ENCODE results near the gene CLMN. TPM values are rescaled to one million over a fixed set of nuclear protein-coding genes. Genes with fewer than 3 reads are reported as not detected.
A peak's percentile ranks its signal among the peaks of the same experiment; 100 is the strongest.

CLMN gene
- total and polyA plus RNA-seq, 2 experiments from 2014 or later: 15.7 to 40.0 TPM

DNA sequence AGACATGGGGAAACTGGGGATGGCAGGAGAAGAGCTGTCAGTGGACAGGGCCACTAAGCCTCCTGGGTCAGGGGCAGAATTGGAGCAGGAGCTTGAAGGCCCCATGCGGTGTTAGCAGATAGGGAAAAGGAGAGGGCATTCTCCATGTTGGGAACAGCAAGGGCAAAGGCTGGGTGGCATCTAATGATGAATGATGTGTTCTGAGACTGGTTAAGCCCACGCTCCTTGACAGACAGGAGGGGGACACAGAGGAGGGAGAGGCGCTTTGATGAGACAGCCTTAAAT lies 63.0 kb downstream of the CLMN start:
- Histone ChIP-seq H3K36me3 (replicated peaks; ENCODE audit: insufficient read depth, low read depth) (no peaks in the 10 kb centered on the region), H3K9me2 (replicated peaks; ENCODE audit: insufficient read depth) (no peaks in the 10 kb centered on the region), H2AFZ (no peak overlapping the region), H3K79me2 (no peaks in the 10 kb centered on the region), H3K4me1 (ENCODE audit: insufficient read depth) (peaks cover 4% of the 10 kb centered on the region), H4K20me1 (ENCODE audit: insufficient read depth, poor library complexity, severe bottlenecking) (no peaks in the 10 kb centered on the region), H3K9me3 (ENCODE audit: low read depth) (no peaks in the 10 kb centered on the region), H3K4me2 (no peak overlapping the region), H3K27ac (no peak overlapping the region), H3K27me3 (no peaks in the 10 kb centered on the region), H3K4me3 (no peak overlapping the region)
- 96% methylated on average over 3 of the region's 3 CpGs for WGBS (ENCODE audit: low lambda C conversion rate, missing lambda C conversion rate)
- TF ChIP-seq, protein P1, sequence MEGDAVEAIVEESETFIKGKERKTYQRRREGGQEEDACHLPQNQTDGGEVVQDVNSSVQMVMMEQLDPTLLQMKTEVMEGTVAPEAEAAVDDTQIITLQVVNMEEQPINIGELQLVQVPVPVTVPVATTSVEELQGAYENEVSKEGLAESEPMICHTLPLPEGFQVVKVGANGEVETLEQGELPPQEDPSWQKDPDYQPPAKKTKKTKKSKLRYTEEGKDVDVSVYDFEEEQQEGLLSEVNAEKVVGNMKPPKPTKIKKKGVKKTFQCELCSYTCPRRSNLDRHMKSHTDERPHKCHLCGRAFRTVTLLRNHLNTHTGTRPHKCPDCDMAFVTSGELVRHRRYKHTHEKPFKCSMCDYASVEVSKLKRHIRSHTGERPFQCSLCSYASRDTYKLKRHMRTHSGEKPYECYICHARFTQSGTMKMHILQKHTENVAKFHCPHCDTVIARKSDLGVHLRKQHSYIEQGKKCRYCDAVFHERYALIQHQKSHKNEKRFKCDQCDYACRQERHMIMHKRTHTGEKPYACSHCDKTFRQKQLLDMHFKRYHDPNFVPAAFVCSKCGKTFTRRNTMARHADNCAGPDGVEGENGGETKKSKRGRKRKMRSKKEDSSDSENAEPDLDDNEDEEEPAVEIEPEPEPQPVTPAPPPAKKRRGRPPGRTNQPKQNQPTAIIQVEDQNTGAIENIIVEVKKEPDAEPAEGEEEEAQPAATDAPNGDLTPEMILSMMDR (IDR thresholded peaks at IDR 0.05; ENCODE audit: poor library complexity): no peak
- TF ChIP-seq EZH2phosphoT487 (IDR thresholded peaks at IDR 0.05; ENCODE audit: low read depth, severe bottlenecking, unreplicated experiment) (no peak), EZH2 (IDR thresholded peaks at IDR 0.05; ENCODE audit: borderline replicate concordance) (no peak)
- DNase-seq (ENCODE audit: low spot score): no peak

DNA sequence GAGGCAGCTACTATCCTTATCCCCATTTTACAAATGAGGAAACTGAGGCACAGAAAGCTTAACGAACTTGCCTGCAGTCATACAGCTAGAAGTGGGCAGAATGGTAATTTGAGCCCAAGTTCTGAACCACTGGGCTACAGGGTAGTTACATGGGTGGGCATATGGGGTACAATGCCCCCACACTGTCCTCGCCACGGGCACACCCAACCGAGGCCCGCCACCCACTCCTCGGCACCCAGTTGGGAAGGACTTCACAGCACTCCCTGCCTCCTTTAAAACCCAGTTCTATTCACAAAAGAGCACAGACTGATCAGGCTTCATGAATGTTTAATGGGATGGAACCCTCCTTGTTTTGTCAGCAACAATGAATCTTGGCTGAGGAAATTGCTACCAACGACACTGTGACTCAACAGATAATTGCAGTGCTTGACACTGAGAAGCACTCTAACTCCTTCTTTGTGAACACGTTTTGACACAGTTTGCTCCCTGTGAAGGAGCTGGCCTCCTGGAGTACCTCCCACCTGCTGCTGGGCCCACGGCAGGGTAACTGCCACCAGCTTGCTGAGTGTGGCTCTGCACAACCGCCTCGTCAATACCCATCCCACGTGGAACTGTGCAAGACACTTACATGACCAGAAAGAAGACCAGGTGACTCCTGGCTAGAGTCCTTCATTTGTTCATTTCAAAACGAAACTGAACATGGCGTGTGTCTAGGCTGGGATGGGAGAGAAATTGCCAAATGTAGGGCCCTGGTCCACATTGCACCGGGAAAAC lies 63.5 kb downstream of the CLMN start:
- no peak for DNase-seq (ENCODE audit: low spot score)

DNA sequence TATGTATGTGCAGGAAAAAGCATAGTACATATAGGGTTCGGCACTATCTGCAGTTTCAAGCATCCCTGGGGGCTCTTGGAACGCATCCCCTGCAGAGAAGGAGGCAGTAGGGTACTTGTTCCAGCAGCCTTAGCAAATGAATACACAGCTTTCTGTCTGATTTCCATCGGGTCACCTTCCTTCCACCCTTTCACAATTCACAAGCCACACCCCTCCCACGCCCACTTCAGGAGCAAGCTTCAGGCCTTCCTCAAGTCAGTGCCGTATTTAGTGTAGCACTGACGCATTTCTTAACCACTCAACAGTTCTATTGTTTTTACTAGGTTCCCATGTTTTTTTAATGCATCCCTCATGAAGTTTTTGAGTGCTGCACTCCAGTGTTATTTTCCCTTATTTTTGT lies 64.2 kb downstream of the CLMN start:
- H2AFZ ChIP-seq: no peak overlapping the region
- H4K20me1 ChIP-seq (ENCODE audit: insufficient read depth, poor library complexity, severe bottlenecking): no peaks in the 10 kb centered on the region
- peaks cover 4% of the 10 kb centered on the region for H3K4me1 ChIP-seq (ENCODE audit: insufficient read depth)
- peak; percentile 86 for DNase-seq (ENCODE audit: low spot score)
- no peak overlapping the region for H3K27ac ChIP-seq
- 23% methylated on average over 6 of the region's 6 CpGs for WGBS (ENCODE audit: low lambda C conversion rate, missing lambda C conversion rate)
- no peak overlapping the region for H3K4me2 ChIP-seq
- no peak overlapping the region for H3K4me3 ChIP-seq
- TF ChIP-seq, protein P1 (IDR thresholded peaks at IDR 0.05; ENCODE audit: poor library complexity): no peak
- TF ChIP-seq EZH2phosphoT487 (IDR thresholded peaks at IDR 0.05; ENCODE audit: low read depth, severe bottlenecking, unreplicated experiment): no peak
- no peak for TF ChIP-seq EZH2 (IDR thresholded peaks at IDR 0.05; ENCODE audit: borderline replicate concordance)
- H3K9me3 ChIP-seq (ENCODE audit: low read depth): no peaks in the 10 kb centered on the region
- no peaks in the 10 kb centered on the region for H3K79me2 ChIP-seq
- H3K9me2 ChIP-seq (replicated peaks; ENCODE audit: insufficient read depth): no peaks in the 10 kb centered on the region
- H3K36me3 ChIP-seq (replicated peaks; ENCODE audit: insufficient read depth, low read depth): no peaks in the 10 kb centered on the region
- no peaks in the 10 kb centered on the region for H3K27me3 ChIP-seq

More for the DNA sequence above, 63.5 kb downstream of the CLMN start:
- H3K36me3 ChIP-seq (replicated peaks; ENCODE audit: insufficient read depth, low read depth): no peaks in the 10 kb centered on the region
- no peaks in the 10 kb centered on the region for H3K27me3 ChIP-seq
- no peak overlapping the region for H3K4me3 ChIP-seq
- TF ChIP-seq EZH2 (IDR thresholded peaks at IDR 0.05; ENCODE audit: borderline replicate concordance) (no peak), EZH2phosphoT487 (IDR thresholded peaks at IDR 0.05; ENCODE audit: low read depth, severe bottlenecking, unreplicated experiment) (no peak)
- TF ChIP-seq, protein P1 (IDR thresholded peaks at IDR 0.05; ENCODE audit: poor library complexity): no peak
- no peak overlapping the region for H2AFZ ChIP-seq
- no peaks in the 10 kb centered on the region for H3K79me2 ChIP-seq
- H3K4me1 ChIP-seq (ENCODE audit: insufficient read depth): peaks cover 4% of the 10 kb centered on the region
- peak overlapping the region; percentile 29 for H3K27ac ChIP-seq
- H4K20me1 ChIP-seq (ENCODE audit: insufficient read depth, poor library complexity, severe bottlenecking): no peaks in the 10 kb centered on the region
- H3K4me2 ChIP-seq: no peak overlapping the region
- 77% methylated on average over 15 of the region's 15 CpGs for WGBS (ENCODE audit: low lambda C conversion rate, missing lambda C conversion rate)
- no peaks in the 10 kb centered on the region for H3K9me3 ChIP-seq (ENCODE audit: low read depth)
- no peaks in the 10 kb centered on the region for H3K9me2 ChIP-seq (replicated peaks; ENCODE audit: insufficient read depth)
